ENCODE measurements around the gene C1QTNF1. TPM values are rescaled to one million over a fixed set of nuclear protein-coding genes. Genes with fewer than 3 reads are reported as not detected.
"Not testable (repeated sequence)": the region's sequence is repeated elsewhere in the genome, so short reads cannot be mapped to it uniquely, and the experiment has no call there.

The C1QTNF1 gene
- total RNA-seq, 2 donors from 2014 or later: 445 to 518 TPM

- Histone ChIP-seq H3K9me3 (no peaks in the 10 kb centered on the region), H3K4me3 (no peak overlapping the region), H3K4me1 (ENCODE audit: control insufficient read depth in 1 of 2, low read depth in 2 of 2) (peaks cover 11 to 25% of the 10 kb centered on the region in 2 donors), H3K27me3 (replicated peaks; ENCODE audit: insufficient read depth) (no peaks in the 10 kb centered on the region), H3K36me3 (no peaks in the 10 kb centered on the region), H3K27ac (no peak overlapping the region)
- TF ChIP-seq CTCF (IDR thresholded peaks at IDR 0.05): no peak
- no peak for DNase-seq (ENCODE audit: low spot score)
- no peak for ATAC-seq (ENCODE audit: insufficient number of reproducible peaks, low FRiP score, low read depth)
Measured at GRCh38 chr17:79071161-79071740, 47.3 kb downstream of the C1QTNF1 start.

GRCh38 chr17:79072544-79072943, 48.6 kb downstream of the C1QTNF1 start:
- Histone ChIP-seq H3K36me3 (peaks cover under 1% of the 10 kb centered on the region), H3K27ac (no peak overlapping the region), H3K4me1 (ENCODE audit: control insufficient read depth in 1 of 2, low read depth in 2 of 2) (peaks cover 11 to 28% of the 10 kb centered on the region in 2 donors), H3K4me3 (no peak overlapping the region), H3K9me3 (no peaks in the 10 kb centered on the region), H3K27me3 (replicated peaks; ENCODE audit: insufficient read depth) (no peaks in the 10 kb centered on the region)
- TF ChIP-seq CTCF (IDR thresholded peaks at IDR 0.05): no peak
- DNase-seq (ENCODE audit: low spot score): no peak
- ATAC-seq (ENCODE audit: insufficient number of reproducible peaks, low FRiP score, low read depth): no peak

- no peak for TF ChIP-seq CTCF (IDR thresholded peaks at IDR 0.05)
- H3K9me3 ChIP-seq: no peaks in the 10 kb centered on the region
- peaks cover 3% of the 10 kb centered on the region for H3K36me3 ChIP-seq
- DNase-seq (ENCODE audit: low spot score) (no peak), ATAC-seq (ENCODE audit: insufficient number of reproducible peaks, low FRiP score, low read depth) (no peak)
- H3K27me3 ChIP-seq (replicated peaks; ENCODE audit: insufficient read depth): no peaks in the 10 kb centered on the region
- peaks cover 11 to 28% of the 10 kb centered on the region in 2 donors for H3K4me1 ChIP-seq (ENCODE audit: control insufficient read depth in 1 of 2, low read depth in 2 of 2)
- H3K27ac ChIP-seq: peak overlapping the region; percentile 67 to 76
- no peak overlapping the region for H3K4me3 ChIP-seq
Measured at GRCh38 chr17:79073016-79073705, 49.2 kb downstream of the C1QTNF1 start.

GRCh38 chr17:79073706-79074088, 49.7 kb downstream of the C1QTNF1 start:
- Histone ChIP-seq H3K27ac (peak overlapping the region; percentile 67 to 76), H3K4me3 (no peak overlapping the region), H3K4me1 (ENCODE audit: control insufficient read depth in 1 of 2, low read depth in 2 of 2) (peaks cover 11 to 28% of the 10 kb centered on the region in 2 donors), H3K27me3 (replicated peaks; ENCODE audit: insufficient read depth) (no peaks in the 10 kb centered on the region), H3K9me3 (no peaks in the 10 kb centered on the region), H3K36me3 (peaks cover 7% of the 10 kb centered on the region)
- no peak for TF ChIP-seq CTCF (IDR thresholded peaks at IDR 0.05)
- DNase-seq (ENCODE audit: low spot score) (no peak), ATAC-seq (ENCODE audit: insufficient number of reproducible peaks, low FRiP score, low read depth) (peak; percentile 29)

GRCh38 chr17:79074121-79074648, 50.2 kb downstream of the C1QTNF1 start:
- H3K36me3 ChIP-seq; H3K27me3 ChIP-seq (replicated peaks; ENCODE audit: insufficient read depth); DNase-seq (ENCODE audit: low spot score); H3K9me3 ChIP-seq; ATAC-seq (ENCODE audit: insufficient number of reproducible peaks, low FRiP score, low read depth): not testable (repeated sequence)
- H3K4me3 ChIP-seq: peak overlapping the region; percentile 93
- H3K4me1 ChIP-seq (ENCODE audit: control insufficient read depth in 1 of 2, low read depth in 2 of 2): peaks cover 11 to 28% of the 10 kb centered on the region in 2 donors
- peak overlapping the region; percentile 67 to 76 for H3K27ac ChIP-seq

All from thoracic aorta (tissue), 2 donors.